NCI-H2196 (cell line): Measurements from ENCODE around the gene EFEMP2.
"Not testable (repeated sequence)": the region's sequence is repeated elsewhere in the genome, so short reads cannot be mapped to it uniquely, and the experiment has no call there.

Experiments
- DNase-seq: peaks from one replicate; lab custom pipeline; 2025; ENCODE audit not compliant: unreplicated experiment; lab: John Stamatoyannopoulos, UW

Gene EFEMP2

GRCh38 chr11:65833297-65834030 lies 39.1 kb downstream of the EFEMP2 start, which contains the start of gene SNX32:
Gene SNX32 (plus strand): TSS chr11:65833963. CDS start chr11:65834066, 103 bp downstream.
- peak; percentile 96 for DNase-seq

- DNase-seq: not testable (repeated sequence)
Observed at GRCh38 chr11:65832231-65832630, 40.4 kb downstream of the EFEMP2 start.

GRCh38 chr11:65829459-65829858 lies 43.1 kb downstream of the EFEMP2 start:
- no peak for DNase-seq

GRCh38 chr11:65826984-65827735 lies 45.4 kb downstream of the EFEMP2 start:
- DNase-seq: no peak

GRCh38 chr11:65822776-65823528 lies 49.6 kb downstream of the EFEMP2 start:
- no peak for DNase-seq

- no peak for DNase-seq
Observed at GRCh38 chr11:65821107-65821506, 51.5 kb downstream of the EFEMP2 start.

GRCh38 chr11:65817835-65818680 lies 54.5 kb downstream of the EFEMP2 start:
- peak; percentile 93 for DNase-seq

GRCh38 chr11:65817312-65817834 lies 55.2 kb downstream of the EFEMP2 start:
- no peak for DNase-seq

GRCh38 chr11:65816696-65817095 lies 55.9 kb downstream of the EFEMP2 start:
- DNase-seq: no peak
